Left lung (tissue), 10 donors: ENCODE data around the gene RBFOX2. TPM values are rescaled to one million over a fixed set of nuclear protein-coding genes. Genes with fewer than 3 reads are reported as not detected.

Source experiments
- ATAC-seq: fragments of 200-7000 bp; cut with Tn5 transposase; one replicate; pipeline ENCODE4 v1.9.1; 2020; ENCODE audit warnings: moderate library complexity
- DNase-seq, 4 donors: peaks; one replicate each; pipeline ENCODE4 v3.0.0-alpha.2; 2013 to 2020
- H3K27ac ChIP-seq, 2 donors: fragments of 200-600 bp; sonication (generic) in 1 of 2; one replicate each; pipeline versions ENCODE4 v1.5.0 to v1.8.0; 2020 to 2021
- H3K27me3 ChIP-seq, 2 donors: fragments of 200-600 bp; sonication (generic) in 1 of 2; one replicate each; pipeline versions ENCODE4 v1.5.0 to v1.8.0; 2020 to 2021
- H3K36me3 ChIP-seq, 2 donors: fragments of 200-600 bp; sonication (generic) in 1 of 2; one replicate each; pipeline versions ENCODE4 v1.5.0 to v1.8.0; 2020 to 2021
- H3K4me1 ChIP-seq, 2 donors: fragments of 200-600 bp; one replicate each; pipeline ENCODE4 v1.8.0; 2021
- H3K4me3 ChIP-seq, 2 donors: fragments of 200-600 bp; sonication (generic) in 1 of 2; one replicate each; pipeline versions ENCODE4 v1.5.0 to v1.8.0; 2020 to 2021; ENCODE audit warnings: mild to moderate bottlenecking in 1 of 2
- H3K9me3 ChIP-seq, 2 donors: fragments of 200-600 bp; sonication (generic) in 1 of 2; one replicate each; pipeline versions ENCODE4 v1.5.0 to v1.8.0; 2020 to 2021
- intact Hi-C, 2 donors: fragments of 100-400 bp; cut with DNase I; formaldehyde crosslinking; loops; one replicate each; pipeline versions ENCODE4 v1.11.2 to v1.14.2; 2022
- polyA plus RNA-seq, 6 donors: library from polyadenylated mRNA; unstranded; fragments of 120-200 nt; gene quantifications; one replicate each; pipeline ENCODE4 v1.2.1, GENCODE V29; 2013; ENCODE audit not compliant: insufficient read length in 6 of 6
- total RNA-seq, 2 donors: library from RNA; stranded (reverse); fragmentation: NEBNext Ultra II Directional; extraction: Animal tissue kit (Norgen Biotek cat#: 25700); gene quantifications; one replicate each; pipeline ENCODE4 v1.2.1, GENCODE V29; 2021
- TF ChIP-seq, protein P1 (sequence below), 2 donors: fragments of 200-600 bp; sonication (generic) in 1 of 2; IDR thresholded peaks; one replicate each; pipeline versions ENCODE4 v1.5.0 to v1.8.0; 2021; ENCODE audit warnings: antibody characterized with exemption in 2 of 2
- donor health status: DM: no; HTN: yes; CAD: no.
- donor health status: DM: no; HTN: no; CAD: no.

RBFOX2 gene
- total and polyA plus RNA-seq, 8 donors = 63.1 to 171 (median 154) TPM

DNA sequence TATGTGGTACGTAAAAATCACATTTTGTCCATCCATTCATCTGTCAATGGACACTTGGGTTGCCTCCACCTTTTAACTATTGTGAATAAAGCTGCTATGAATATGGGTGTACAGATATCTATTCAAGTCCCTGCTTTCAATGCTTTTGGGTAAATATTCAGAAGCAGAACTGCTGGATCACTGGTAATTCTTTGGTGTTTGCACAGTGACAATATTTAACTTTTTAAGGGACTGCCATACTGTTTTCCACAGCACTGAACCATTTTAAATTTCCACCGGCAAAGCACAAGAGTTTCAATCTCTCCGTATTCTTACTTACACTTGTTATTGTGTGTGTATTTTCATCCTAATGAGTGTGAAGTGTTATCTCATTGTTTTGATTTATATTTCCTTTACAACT lies 79.4 kb downstream of the RBFOX2 start:
- TF ChIP-seq, protein P1, sequence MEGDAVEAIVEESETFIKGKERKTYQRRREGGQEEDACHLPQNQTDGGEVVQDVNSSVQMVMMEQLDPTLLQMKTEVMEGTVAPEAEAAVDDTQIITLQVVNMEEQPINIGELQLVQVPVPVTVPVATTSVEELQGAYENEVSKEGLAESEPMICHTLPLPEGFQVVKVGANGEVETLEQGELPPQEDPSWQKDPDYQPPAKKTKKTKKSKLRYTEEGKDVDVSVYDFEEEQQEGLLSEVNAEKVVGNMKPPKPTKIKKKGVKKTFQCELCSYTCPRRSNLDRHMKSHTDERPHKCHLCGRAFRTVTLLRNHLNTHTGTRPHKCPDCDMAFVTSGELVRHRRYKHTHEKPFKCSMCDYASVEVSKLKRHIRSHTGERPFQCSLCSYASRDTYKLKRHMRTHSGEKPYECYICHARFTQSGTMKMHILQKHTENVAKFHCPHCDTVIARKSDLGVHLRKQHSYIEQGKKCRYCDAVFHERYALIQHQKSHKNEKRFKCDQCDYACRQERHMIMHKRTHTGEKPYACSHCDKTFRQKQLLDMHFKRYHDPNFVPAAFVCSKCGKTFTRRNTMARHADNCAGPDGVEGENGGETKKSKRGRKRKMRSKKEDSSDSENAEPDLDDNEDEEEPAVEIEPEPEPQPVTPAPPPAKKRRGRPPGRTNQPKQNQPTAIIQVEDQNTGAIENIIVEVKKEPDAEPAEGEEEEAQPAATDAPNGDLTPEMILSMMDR (IDR thresholded peaks at IDR 0.05) = no peak
- no peak for DNase-seq
- no peak overlapping the region for H3K27ac ChIP-seq
- no peaks in the 10 kb centered on the region for H3K4me1 ChIP-seq
- ATAC-seq = no peak
- H3K4me3 ChIP-seq = no peak overlapping the region
- intact Hi-C loops = no loop called here
- no peaks in the 10 kb centered on the region for H3K36me3 ChIP-seq
- no peaks in the 10 kb centered on the region for H3K27me3 ChIP-seq
- no peaks in the 10 kb centered on the region for H3K9me3 ChIP-seq

DNA sequence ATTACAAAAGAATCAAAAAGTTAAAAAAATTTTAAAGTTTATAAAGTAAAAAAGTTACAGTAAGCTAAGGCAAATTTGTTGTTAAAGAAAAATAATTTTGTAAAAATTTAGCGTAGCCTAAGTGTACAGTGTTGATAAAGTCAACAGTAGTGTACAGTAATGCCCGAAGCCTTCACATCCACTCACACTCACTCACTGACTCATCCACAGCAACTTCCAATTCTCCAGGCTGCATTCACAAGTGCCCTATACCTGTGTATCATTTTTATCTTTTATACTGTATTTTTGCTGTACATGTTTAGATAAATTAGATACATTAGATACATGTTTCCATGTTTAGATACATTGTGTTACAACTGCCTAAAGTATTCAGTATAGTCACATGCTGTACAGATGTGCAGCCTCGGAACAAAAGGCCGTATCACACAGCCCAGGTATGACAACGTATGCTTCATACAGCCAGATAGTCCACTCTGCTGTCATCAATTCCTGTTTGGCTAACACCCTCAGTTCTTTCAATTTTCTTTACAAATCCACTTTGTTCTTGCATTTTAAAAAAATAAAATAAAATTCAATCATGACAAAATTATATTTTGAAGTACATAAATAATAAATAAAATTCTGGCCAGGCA lies 80.7 kb downstream of the RBFOX2 start:
- DNase-seq = no peak
- Histone ChIP-seq H3K4me1 (no peaks in the 10 kb centered on the region), H3K27ac (no peak overlapping the region), H3K9me3 (no peaks in the 10 kb centered on the region), H3K36me3 (no peaks in the 10 kb centered on the region), H3K4me3 (no peak overlapping the region), H3K27me3 (no peaks in the 10 kb centered on the region)
- TF ChIP-seq, protein P1 (IDR thresholded peaks at IDR 0.05) = no peak
- no peak for ATAC-seq
- intact Hi-C loops = no loop called here

DNA sequence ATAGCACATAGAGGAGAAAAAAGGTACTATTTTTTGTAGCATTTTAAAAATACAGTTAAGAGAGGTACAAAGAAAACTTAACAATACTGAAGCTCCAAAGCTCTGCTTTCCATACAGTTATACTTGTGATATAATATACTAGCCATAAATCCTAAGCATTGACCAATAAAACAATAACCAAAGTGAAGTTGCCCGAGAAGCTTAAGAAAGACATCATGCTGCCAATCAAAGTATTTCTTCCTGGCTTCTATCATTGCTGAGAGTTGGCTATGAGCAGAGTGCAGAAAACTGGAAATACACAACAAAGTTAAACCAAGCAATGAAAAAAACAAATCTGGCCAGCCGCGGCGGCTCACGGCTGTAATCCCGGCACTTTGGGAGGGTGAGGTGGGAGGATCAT lies 84.2 kb downstream of the RBFOX2 start:
- Histone ChIP-seq H3K27ac (no peak overlapping the region), H3K27me3 (no peaks in the 10 kb centered on the region), H3K4me3 (no peak overlapping the region), H3K4me1 (no peaks in the 10 kb centered on the region), H3K36me3 (no peaks in the 10 kb centered on the region), H3K9me3 (no peaks in the 10 kb centered on the region)
- DNase-seq = no peak
- TF ChIP-seq, protein P1 (IDR thresholded peaks at IDR 0.05) = no peak
- no peak for ATAC-seq
- intact Hi-C loops = no loop called here

DNA sequence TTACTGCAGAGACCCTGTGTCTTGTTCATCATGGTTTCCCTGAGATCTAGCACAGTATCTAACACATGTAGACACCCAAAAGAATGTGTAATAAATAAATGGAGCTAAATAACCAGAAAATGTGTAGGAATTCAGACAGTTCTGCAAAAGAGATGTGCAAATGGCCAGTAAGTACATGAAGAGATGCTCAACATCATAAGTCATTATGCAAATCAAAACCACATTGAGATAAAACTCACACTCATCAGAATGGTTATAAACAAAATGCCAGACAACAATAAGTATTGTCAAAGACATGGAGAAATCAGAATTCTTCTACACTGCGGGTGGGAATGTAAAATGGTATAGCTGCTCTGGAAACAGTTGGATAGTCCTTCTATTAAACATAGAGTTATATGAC lies 88.5 kb downstream of the RBFOX2 start:
- Histone ChIP-seq H3K36me3 (no peaks in the 10 kb centered on the region), H3K9me3 (no peaks in the 10 kb centered on the region), H3K27me3 (no peaks in the 10 kb centered on the region), H3K4me3 (no peak overlapping the region), H3K27ac (no peak overlapping the region), H3K4me1 (no peaks in the 10 kb centered on the region)
- DNase-seq (no peak), ATAC-seq (no peak)
- intact Hi-C loops = no loop called here
- TF ChIP-seq, protein P1 (IDR thresholded peaks at IDR 0.05) = no peak

DNA sequence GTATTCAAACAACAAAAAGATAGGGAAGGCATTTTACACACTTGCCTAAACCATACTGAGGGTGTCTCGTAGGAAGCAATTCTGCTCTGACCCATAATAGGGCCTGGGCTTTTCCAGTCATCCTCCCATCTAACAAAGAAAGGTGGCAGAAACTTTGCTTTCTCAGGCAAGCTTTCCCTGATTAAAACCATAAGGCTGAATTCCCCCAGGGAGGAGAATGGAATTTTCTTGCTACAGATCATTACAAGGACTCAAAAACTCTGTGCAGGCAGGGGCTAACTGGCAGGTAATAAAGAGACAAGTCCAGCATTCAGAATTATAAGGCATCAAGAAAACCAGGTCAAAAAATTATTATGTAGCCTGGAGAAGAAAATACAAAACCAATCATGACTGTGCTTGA lies 90.4 kb downstream of the RBFOX2 start:
- intact Hi-C loops = loop anchor here (5.0 to 10.0 kb wide), 2 partner anchors 129 to 187 kb away; no protein-coding TSS in a partner anchor
- H3K27me3 ChIP-seq = no peaks in the 10 kb centered on the region
- no peaks in the 10 kb centered on the region for H3K36me3 ChIP-seq
- no peak for ATAC-seq
- H3K4me3 ChIP-seq = no peak overlapping the region
- no peaks in the 10 kb centered on the region for H3K9me3 ChIP-seq
- DNase-seq = no peak
- no peak overlapping the region for H3K27ac ChIP-seq
- no peaks in the 10 kb centered on the region for H3K4me1 ChIP-seq
- TF ChIP-seq, protein P1 (IDR thresholded peaks at IDR 0.05) = no peak
